Breast epithelium (tissue), 4 donors: Measurements from ENCODE around the gene DNAJC27. TPM values are rescaled to one million over a fixed set of nuclear protein-coding genes. Genes with fewer than 3 reads are reported as not detected.

Source experiments
- DNase-seq, 2 donors: peaks; one replicate each; pipeline ENCODE4 v3.0.0-alpha.2; 2019; ENCODE audit warnings: low spot score in 2 of 2
- H3K27ac ChIP-seq, 2 donors: fragments of 200-600 bp; sonication (generic) in 1 of 2; one replicate each; pipeline ENCODE4 v1.5.1; 2016 to 2019; ENCODE audit warnings: mild to moderate bottlenecking in 1 of 2
- H3K27me3 ChIP-seq, 2 donors: fragments of 200-600 bp; sonication (generic) in 1 of 2; one replicate each; pipeline versions ENCODE4 v1.5.1 to v1.6.0; 2017 to 2019; ENCODE audit warnings: control low read depth in 1 of 2, mild to moderate bottlenecking in 1 of 2
- H3K36me3 ChIP-seq: fragments of 200-600 bp; one replicate; pipeline ENCODE4 v1.5.1; 2019
- H3K4me1 ChIP-seq, 2 donors: fragments of 200-600 bp; sonication (generic); one replicate each; pipeline ENCODE4 v1.5.1; 2016 to 2019; ENCODE audit warnings: control low read depth in 1 of 2
- H3K4me3 ChIP-seq, 3 donors: fragments of 200-600 bp; sonication (generic); 1 replicate in 2 of 3; 2 replicates in 1 of 3; pipeline ENCODE4 v1.5.1; 2016 to 2019; ENCODE audit warnings: mild to moderate bottlenecking in 3 of 3, moderate library complexity in 2 of 3
- H3K9me3 ChIP-seq, 2 donors: fragments of 200-600 bp; sonication (generic) in 1 of 2; one replicate each; pipeline ENCODE4 v1.5.1; 2016 to 2019; ENCODE audit warnings: control low read depth in 1 of 2
- POLR2A ChIP-seq: fragments of 450-650 bp; IDR thresholded peaks from one replicate; pipeline ENCODE4 v1.6.1; 2016; ENCODE audit warnings: antibody characterized with exemption, mild to moderate bottlenecking, moderate library complexity
- POLR2AphosphoS5 ChIP-seq, 3 donors: sonication (generic); formaldehyde crosslinking; IDR thresholded peaks; one replicate each; pipeline ENCODE4 v1.6.1; 2017; ENCODE audit warnings: antibody characterized with exemption in 3 of 3
- intact Hi-C: fragments of 100-400 bp; cut with DNase I; formaldehyde crosslinking; loops from one replicate; pipeline ENCODE4 v1.15.1; 2023; ENCODE audit warnings: low total_unique reads
- total RNA-seq, 3 donors: library from RNA; depleted of rRNA; stranded (reverse); fragments of >200 nt; gene quantifications; one replicate each; pipeline ENCODE4 v1.1.0, GENCODE V29; 2016
- TF ChIP-seq, protein P1 (sequence below), 3 donors: fragments of 450-650 bp; IDR thresholded peaks; one replicate each; pipeline ENCODE4 v1.5.1; 2016 to 2017; ENCODE audit warnings: antibody characterized with exemption in 3 of 3, mild to moderate bottlenecking in 3 of 3, moderate library complexity in 3 of 3

The DNAJC27 gene
- total RNA-seq, 3 donors from 2014 or later, result 5.1 to 12.6 (median 10.8) TPM

DNA sequence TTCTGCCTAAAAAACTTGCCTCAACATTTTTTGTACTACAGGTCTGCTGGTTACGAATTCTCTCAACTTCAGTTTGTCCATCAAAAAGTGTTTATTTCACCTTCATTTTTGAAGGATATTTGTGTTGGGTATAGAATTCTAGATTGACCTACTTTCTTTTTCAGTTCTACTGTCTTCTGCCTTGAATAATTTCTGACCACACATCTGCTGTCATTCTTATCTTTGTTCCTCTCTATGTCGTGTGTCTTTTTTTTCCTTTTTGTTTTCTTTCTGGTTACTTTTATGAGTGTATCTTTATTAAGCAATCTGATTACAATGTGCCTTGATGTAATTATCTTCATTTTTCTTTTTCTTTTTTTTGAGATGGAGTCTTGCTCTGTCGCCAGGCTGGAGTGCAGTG is 77.0 kb downstream of the DNAJC27 start:
- TF ChIP-seq, protein P1, sequence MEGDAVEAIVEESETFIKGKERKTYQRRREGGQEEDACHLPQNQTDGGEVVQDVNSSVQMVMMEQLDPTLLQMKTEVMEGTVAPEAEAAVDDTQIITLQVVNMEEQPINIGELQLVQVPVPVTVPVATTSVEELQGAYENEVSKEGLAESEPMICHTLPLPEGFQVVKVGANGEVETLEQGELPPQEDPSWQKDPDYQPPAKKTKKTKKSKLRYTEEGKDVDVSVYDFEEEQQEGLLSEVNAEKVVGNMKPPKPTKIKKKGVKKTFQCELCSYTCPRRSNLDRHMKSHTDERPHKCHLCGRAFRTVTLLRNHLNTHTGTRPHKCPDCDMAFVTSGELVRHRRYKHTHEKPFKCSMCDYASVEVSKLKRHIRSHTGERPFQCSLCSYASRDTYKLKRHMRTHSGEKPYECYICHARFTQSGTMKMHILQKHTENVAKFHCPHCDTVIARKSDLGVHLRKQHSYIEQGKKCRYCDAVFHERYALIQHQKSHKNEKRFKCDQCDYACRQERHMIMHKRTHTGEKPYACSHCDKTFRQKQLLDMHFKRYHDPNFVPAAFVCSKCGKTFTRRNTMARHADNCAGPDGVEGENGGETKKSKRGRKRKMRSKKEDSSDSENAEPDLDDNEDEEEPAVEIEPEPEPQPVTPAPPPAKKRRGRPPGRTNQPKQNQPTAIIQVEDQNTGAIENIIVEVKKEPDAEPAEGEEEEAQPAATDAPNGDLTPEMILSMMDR (IDR thresholded peaks at IDR 0.05), result no peak
- TF ChIP-seq POLR2A, result no peak
- TF ChIP-seq POLR2AphosphoS5 (IDR thresholded peaks at IDR 0.05), result no peak
- H3K27ac ChIP-seq, result no peak overlapping the region
- intact Hi-C loops, result no loop called here
- no peaks in the 10 kb centered on the region for H3K36me3 ChIP-seq
- no peak overlapping the region for H3K4me3 ChIP-seq
- DNase-seq, result no peak
- no peaks in the 10 kb centered on the region for H3K27me3 ChIP-seq
- no peaks in the 10 kb centered on the region for H3K4me1 ChIP-seq
- peaks cover 3 to 6% of the 10 kb centered on the region in 2 donors for H3K9me3 ChIP-seq

DNA sequence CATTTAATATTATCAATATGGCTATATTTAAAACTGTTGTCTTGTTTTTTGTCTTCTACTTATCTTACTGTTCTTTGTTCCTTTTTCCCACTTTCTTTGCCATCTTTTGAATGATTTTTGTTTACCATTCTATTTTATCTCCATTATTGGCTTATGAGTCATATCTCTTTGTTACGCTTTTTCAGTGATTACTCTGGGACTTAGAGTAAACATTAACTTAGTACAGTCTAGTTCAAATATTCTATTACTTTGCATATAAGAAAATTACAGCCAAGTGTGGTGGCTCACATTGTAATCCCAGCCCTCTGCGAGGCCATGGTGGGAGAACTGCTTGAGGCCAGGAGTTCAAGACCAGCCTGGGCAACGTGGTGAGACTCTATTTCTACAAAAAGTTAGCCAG is 77.8 kb downstream of the DNAJC27 start:
- intact Hi-C loops, result no loop called here
- H3K27ac ChIP-seq, result no peak overlapping the region
- no peaks in the 10 kb centered on the region for H3K4me1 ChIP-seq
- H3K4me3 ChIP-seq, result no peak overlapping the region
- DNase-seq, result no peak
- TF ChIP-seq, protein P1 (IDR thresholded peaks at IDR 0.05), result no peak
- TF ChIP-seq POLR2A (no peak), POLR2AphosphoS5 (IDR thresholded peaks at IDR 0.05) (no peak)
- peaks cover 3 to 6% of the 10 kb centered on the region in 2 donors for H3K9me3 ChIP-seq
- H3K36me3 ChIP-seq, result no peaks in the 10 kb centered on the region
- H3K27me3 ChIP-seq, result no peaks in the 10 kb centered on the region

Other genes starting within 250 kb of the DNAJC27 start
- 10 to 100 TPM; 19.3 to 38.8 (median 37.9) TPM for gene PTRHD1, start 178.6 kb downstream of the DNAJC27 start, total RNA-seq
- gene CENPO, start 178.5 kb downstream of the DNAJC27 start, total RNA-seq, result 1 to 10 TPM; 1.6 to 4.2 (median 1.8) TPM
- gene ADCY3, start 51.7 kb downstream of the DNAJC27 start, total RNA-seq, result 10 to 100 TPM; 29.3 to 89.1 (median 56.1) TPM
- under 1 TPM; 0.16 to 0.98 (median 0.73) TPM for gene EFR3B, start 70.1 kb upstream of the DNAJC27 start, total RNA-seq
- gene POMC, start 196.6 kb upstream of the DNAJC27 start, total RNA-seq, result 10 to 100 TPM in 1 of 3 donors, 1 to 10 TPM in 2; 2.8 to 10.7 (median 2.9) TPM